Muscle layer of colon (tissue), 2 donors: ENCODE data around the gene SH2D2A.
"Not testable (repeated sequence)": the region's sequence is repeated elsewhere in the genome, so short reads cannot be mapped to it uniquely, and the experiment has no call there.

Experiments
- H3K27ac ChIP-seq: one replicate; pipeline ENCODE4 v1.7.0; 2013; ENCODE audit warnings: low read depth, mild to moderate bottlenecking, low read length, moderate library complexity
- H3K27me3 ChIP-seq, 2 donors: one replicate each; pipeline ENCODE4 v1.7.0; 2013; ENCODE audit warnings: low read length in 2 of 2, mild to moderate bottlenecking in 2 of 2; ENCODE audit not compliant: insufficient read depth in 2 of 2, control insufficient read depth in 1 of 2
- H3K36me3 ChIP-seq: one replicate; pipeline ENCODE4 v1.7.0; 2013; ENCODE audit warnings: mild to moderate bottlenecking, low read length; ENCODE audit not compliant: insufficient read depth
- H3K4me1 ChIP-seq: one replicate; pipeline ENCODE4 v1.7.0; 2013; ENCODE audit warnings: mild to moderate bottlenecking, low read length; ENCODE audit not compliant: insufficient read depth
- H3K4me3 ChIP-seq, 2 donors: one replicate each; pipeline ENCODE4 v1.7.0; 2013; ENCODE audit warnings: low read length in 2 of 2, low read depth in 1 of 2, mild to moderate bottlenecking in 1 of 2, moderate library complexity in 1 of 2
- H3K9ac ChIP-seq: one replicate; pipeline ENCODE4 v1.7.0; 2013; ENCODE audit warnings: low read length
- H3K9me3 ChIP-seq: one replicate; pipeline ENCODE4 v1.7.0; 2013; ENCODE audit warnings: mild to moderate bottlenecking, low read length
- donor health status: abdominal sarcoma.
- donor health status: Adenocarcinoma of cecum.

Gene SH2D2A

DNA sequence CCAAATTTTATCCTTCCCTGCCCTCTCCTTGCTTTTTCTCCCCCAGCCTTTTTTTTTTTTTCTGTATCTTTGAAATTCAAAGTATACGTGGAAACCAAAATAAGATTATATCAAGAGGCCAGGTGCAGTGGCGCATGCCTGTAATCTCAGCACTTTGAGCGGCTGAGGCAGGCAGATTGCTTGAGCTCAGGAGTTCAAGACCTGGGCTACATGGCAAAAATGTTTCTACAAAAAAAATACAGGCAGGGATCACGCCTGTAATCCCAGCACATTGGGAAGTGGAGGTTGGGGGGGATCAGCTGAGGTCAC is 55.9 kb downstream of the SH2D2A start:
- Histone ChIP-seq H3K4me3 (no peak overlapping the region), H3K9me3 (no peaks in the 10 kb centered on the region), H3K27me3 (no peaks in the 10 kb centered on the region), H3K27ac (no peak overlapping the region), H3K4me1 (peaks cover 2% of the 10 kb centered on the region), H3K36me3 (no peaks in the 10 kb centered on the region), H3K9ac (no peak overlapping the region)

GRCh38 chr1:156760092-156760795 is 56.4 kb downstream of the SH2D2A start:
- Histone ChIP-seq H3K4me1 (no peaks in the 10 kb centered on the region), H3K36me3 (no peaks in the 10 kb centered on the region), H3K27ac (no peak overlapping the region), H3K27me3 (no peaks in the 10 kb centered on the region), H3K9me3 (no peaks in the 10 kb centered on the region), H3K4me3 (no peak overlapping the region), H3K9ac (no peak overlapping the region)

DNA sequence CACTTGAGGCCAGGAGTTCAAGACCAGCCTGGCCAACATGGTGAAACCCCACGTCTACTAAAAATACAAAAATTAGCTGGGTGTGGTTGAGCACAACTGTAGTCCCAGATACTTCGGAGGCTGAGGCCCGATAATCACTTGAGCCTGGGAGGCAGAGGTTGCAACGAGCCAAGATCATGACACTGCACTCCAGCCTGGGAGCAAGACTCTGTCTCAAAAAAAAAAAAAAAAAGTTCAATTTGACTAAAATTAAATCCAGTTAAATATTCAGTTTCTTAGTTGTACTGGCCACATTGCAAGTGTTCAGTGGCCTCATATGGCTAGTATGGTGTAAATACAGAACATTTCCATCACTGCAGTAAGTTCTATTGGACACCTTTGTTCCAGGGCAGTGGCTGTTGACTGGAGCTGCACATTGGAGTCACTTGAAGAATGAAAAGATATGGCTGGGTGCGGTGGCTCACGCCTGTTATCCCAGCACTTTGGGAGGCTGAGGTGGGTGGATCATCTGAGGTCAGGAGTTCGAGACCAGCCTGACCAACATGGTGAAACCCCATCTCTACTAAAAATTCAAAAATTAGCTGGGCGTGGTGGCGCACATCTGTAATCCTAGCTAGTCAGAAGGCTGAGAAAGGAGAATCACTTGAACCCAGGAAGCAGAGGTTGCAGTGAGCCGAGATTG is 58.9 kb downstream of the SH2D2A start:
- H3K27ac ChIP-seq, H3K27me3 ChIP-seq, H3K9ac ChIP-seq, H3K4me1 ChIP-seq, H3K4me3 ChIP-seq, H3K36me3 ChIP-seq, H3K9me3 ChIP-seq: not testable (repeated sequence)

- Histone ChIP-seq H3K36me3 (no peaks in the 10 kb centered on the region), H3K9ac (no peak overlapping the region), H3K4me1 (peaks cover 11% of the 10 kb centered on the region), H3K27ac (no peak overlapping the region), H3K27me3 (no peaks in the 10 kb centered on the region), H3K9me3 (no peaks in the 10 kb centered on the region), H3K4me3 (no peak overlapping the region)
These were observed 60.3 kb downstream of the SH2D2A start for GRCh38 chr1:156756355-156756754.
